Neural cell (in vitro differentiated cells): ENCODE results near the gene LRRIQ3.

Source experiments
- EP300 ChIP-seq: fragments of 450-650 bp; conservative IDR thresholded peaks from 2 replicates; pipeline ENCODE4 v1.6.1; 2014; ENCODE audit warnings: antibody characterized with exemption, mild to moderate bottlenecking, moderate library complexity; ENCODE audit not compliant: poor library complexity, severe bottlenecking
- EZH2 ChIP-seq: fragments of 200-600, 300-800 bp; shearing (Covaris generic), sonication (generic); IDR thresholded peaks from 2 replicates; pipeline ENCODE4 v1.6.1; 2014; ENCODE audit warnings: antibody characterized with exemption, low read length, borderline replicate concordance, mild to moderate bottlenecking; ENCODE audit not compliant: insufficient read depth, poor library complexity, severe bottlenecking
- MXI1 ChIP-seq: fragments of 450-650 bp; conservative IDR thresholded peaks from 2 replicates; pipeline ENCODE4 v1.6.1; 2014; ENCODE audit warnings: antibody characterized with exemption, mild to moderate bottlenecking; ENCODE audit not compliant: poor library complexity, severe bottlenecking
- POLR2AphosphoS5 ChIP-seq: IDR thresholded peaks from 2 replicates; pipeline ENCODE4 v1.6.1; 2012
- RAD21 ChIP-seq: fragments of 450-650 bp; conservative IDR thresholded peaks from 2 replicates; pipeline ENCODE4 v1.6.1; 2014; ENCODE audit warnings: antibody characterized with exemption, mild to moderate bottlenecking, moderate library complexity
- SMC3 ChIP-seq: fragments of 450-650 bp; conservative IDR thresholded peaks from 2 replicates; pipeline ENCODE4 v1.6.1; 2014; ENCODE audit warnings: antibody characterized with exemption, mild to moderate bottlenecking, moderate library complexity; ENCODE audit not compliant: poor library complexity
- TF ChIP-seq, protein P1 (sequence below): fragments of 450-650 bp; IDR thresholded peaks from 2 replicates; pipeline ENCODE4 v1.5.1; 2014; ENCODE audit warnings: antibody characterized with exemption, mild to moderate bottlenecking, moderate library complexity; ENCODE audit not compliant: poor library complexity, severe bottlenecking
- TF ChIP-seq, protein P2 (sequence below): IDR thresholded peaks from 2 replicates; pipeline ENCODE4 v1.6.1; 2012; ENCODE audit warnings: borderline replicate concordance

DNA sequence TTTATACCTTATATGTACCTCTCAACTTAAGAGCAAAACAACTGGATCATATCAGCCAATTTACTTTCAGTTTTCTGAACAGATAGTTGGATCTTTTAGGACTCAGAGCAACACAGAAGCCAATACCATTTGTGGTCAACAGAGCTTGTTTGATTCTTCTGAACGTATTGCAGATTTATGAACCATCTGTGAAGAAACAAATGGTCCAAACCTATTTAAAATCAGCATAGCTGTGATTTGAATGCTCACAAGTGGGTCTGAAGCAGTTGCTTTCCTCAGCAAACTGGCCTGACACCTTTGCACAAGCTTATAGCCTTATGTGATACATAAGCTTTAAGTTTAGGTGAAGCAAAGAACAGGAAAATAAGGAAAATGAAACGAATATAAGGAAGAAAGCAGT, 147.6 kb downstream of the LRRIQ3 start:
- TF ChIP-seq, protein P1, sequence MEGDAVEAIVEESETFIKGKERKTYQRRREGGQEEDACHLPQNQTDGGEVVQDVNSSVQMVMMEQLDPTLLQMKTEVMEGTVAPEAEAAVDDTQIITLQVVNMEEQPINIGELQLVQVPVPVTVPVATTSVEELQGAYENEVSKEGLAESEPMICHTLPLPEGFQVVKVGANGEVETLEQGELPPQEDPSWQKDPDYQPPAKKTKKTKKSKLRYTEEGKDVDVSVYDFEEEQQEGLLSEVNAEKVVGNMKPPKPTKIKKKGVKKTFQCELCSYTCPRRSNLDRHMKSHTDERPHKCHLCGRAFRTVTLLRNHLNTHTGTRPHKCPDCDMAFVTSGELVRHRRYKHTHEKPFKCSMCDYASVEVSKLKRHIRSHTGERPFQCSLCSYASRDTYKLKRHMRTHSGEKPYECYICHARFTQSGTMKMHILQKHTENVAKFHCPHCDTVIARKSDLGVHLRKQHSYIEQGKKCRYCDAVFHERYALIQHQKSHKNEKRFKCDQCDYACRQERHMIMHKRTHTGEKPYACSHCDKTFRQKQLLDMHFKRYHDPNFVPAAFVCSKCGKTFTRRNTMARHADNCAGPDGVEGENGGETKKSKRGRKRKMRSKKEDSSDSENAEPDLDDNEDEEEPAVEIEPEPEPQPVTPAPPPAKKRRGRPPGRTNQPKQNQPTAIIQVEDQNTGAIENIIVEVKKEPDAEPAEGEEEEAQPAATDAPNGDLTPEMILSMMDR, result no peak
- TF ChIP-seq EP300 (no peak), EZH2 (no peak), MXI1 (no peak), POLR2AphosphoS5 (no peak), SMC3 (no peak), RAD21 (no peak)
- TF ChIP-seq, protein P2, sequence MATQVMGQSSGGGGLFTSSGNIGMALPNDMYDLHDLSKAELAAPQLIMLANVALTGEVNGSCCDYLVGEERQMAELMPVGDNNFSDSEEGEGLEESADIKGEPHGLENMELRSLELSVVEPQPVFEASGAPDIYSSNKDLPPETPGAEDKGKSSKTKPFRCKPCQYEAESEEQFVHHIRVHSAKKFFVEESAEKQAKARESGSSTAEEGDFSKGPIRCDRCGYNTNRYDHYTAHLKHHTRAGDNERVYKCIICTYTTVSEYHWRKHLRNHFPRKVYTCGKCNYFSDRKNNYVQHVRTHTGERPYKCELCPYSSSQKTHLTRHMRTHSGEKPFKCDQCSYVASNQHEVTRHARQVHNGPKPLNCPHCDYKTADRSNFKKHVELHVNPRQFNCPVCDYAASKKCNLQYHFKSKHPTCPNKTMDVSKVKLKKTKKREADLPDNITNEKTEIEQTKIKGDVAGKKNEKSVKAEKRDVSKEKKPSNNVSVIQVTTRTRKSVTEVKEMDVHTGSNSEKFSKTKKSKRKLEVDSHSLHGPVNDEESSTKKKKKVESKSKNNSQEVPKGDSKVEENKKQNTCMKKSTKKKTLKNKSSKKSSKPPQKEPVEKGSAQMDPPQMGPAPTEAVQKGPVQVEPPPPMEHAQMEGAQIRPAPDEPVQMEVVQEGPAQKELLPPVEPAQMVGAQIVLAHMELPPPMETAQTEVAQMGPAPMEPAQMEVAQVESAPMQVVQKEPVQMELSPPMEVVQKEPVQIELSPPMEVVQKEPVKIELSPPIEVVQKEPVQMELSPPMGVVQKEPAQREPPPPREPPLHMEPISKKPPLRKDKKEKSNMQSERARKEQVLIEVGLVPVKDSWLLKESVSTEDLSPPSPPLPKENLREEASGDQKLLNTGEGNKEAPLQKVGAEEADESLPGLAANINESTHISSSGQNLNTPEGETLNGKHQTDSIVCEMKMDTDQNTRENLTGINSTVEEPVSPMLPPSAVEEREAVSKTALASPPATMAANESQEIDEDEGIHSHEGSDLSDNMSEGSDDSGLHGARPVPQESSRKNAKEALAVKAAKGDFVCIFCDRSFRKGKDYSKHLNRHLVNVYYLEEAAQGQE, result no peak
